Neuronal stem cell (in vitro differentiated cells): ENCODE data around the gene CHPF2.
A peak's percentile ranks its signal among the peaks of the same experiment; 100 is the strongest.

Experiments used
- DNase-seq: peaks from one replicate; pipeline ENCODE4 v3.0.0-alpha.2; 2013; ENCODE audit warnings: low spot score
- H2AFZ ChIP-seq: one replicate; pipeline ENCODE4 v1.6.1; 2013; ENCODE audit warnings: mild to moderate bottlenecking, low read length, inconsistent platforms
- H2AK5ac ChIP-seq: 2 replicates; pipeline ENCODE4 v1.6.1; 2013; ENCODE audit warnings: low read depth, mild to moderate bottlenecking, inconsistent platforms, low read length, moderate library complexity, mixed read lengths
- H2BK120ac ChIP-seq: 2 replicates; pipeline ENCODE4 v1.6.1; 2013; ENCODE audit warnings: low read depth, mild to moderate bottlenecking, inconsistent platforms, low read length, moderate library complexity, mixed read lengths
- H2BK12ac ChIP-seq: one replicate; pipeline ENCODE4 v1.6.1; 2013; ENCODE audit warnings: low read length, inconsistent platforms
- H2BK15ac ChIP-seq: 2 replicates; pipeline ENCODE4 v1.6.1; 2013; ENCODE audit warnings: mild to moderate bottlenecking, low read length, inconsistent platforms, mixed read lengths
- H2BK5ac ChIP-seq: one replicate; pipeline ENCODE4 v1.6.1; 2013; ENCODE audit warnings: inconsistent platforms, mild to moderate bottlenecking, low read length, moderate library complexity
- H3K14ac ChIP-seq: one replicate; pipeline ENCODE4 v1.6.1; 2013; ENCODE audit warnings: low read length, inconsistent platforms
- H3K18ac ChIP-seq: 2 replicates; pipeline ENCODE4 v1.6.1; 2013; ENCODE audit warnings: low read length, inconsistent platforms
- H3K23ac ChIP-seq: 2 replicates; pipeline ENCODE4 v1.6.1; 2013; ENCODE audit warnings: low read depth, mild to moderate bottlenecking, mixed read lengths, low read length, inconsistent platforms; ENCODE audit not compliant: poor library complexity
- H3K27ac ChIP-seq: replicated peaks from 3 replicates; pipeline ENCODE4 v1.5.1; 2013; ENCODE audit warnings: low read length, inconsistent platforms
- H3K27me3 ChIP-seq, 3 experiments: 2 replicates each; pipeline ENCODE4 v1.6.1; 2013; ENCODE audit warnings: low read length in 3 of 3, mild to moderate bottlenecking in 2 of 3, inconsistent platforms in 1 of 3, low read depth in 1 of 3, mixed read lengths in 1 of 3, moderate library complexity in 1 of 3; ENCODE audit not compliant: control insufficient read depth in 3 of 3, insufficient read depth in 3 of 3
- H3K36me3 ChIP-seq, 2 donors: replicated peaks in 1 of 2; 2 replicates each; pipeline ENCODE4 v1.6.1; 2013; ENCODE audit warnings: low read length in 2 of 2; ENCODE audit not compliant: control insufficient read depth in 2 of 2, insufficient read depth in 2 of 2
- H3K4ac ChIP-seq: 2 replicates; pipeline ENCODE4 v1.6.1; 2013; ENCODE audit warnings: inconsistent platforms, mild to moderate bottlenecking, low read length, moderate library complexity
- H3K4me1 ChIP-seq, 2 donors: 1 replicate in 1 of 2; 2 replicates in 1 of 2; pipeline ENCODE4 v1.6.1; 2013; ENCODE audit warnings: low read length in 2 of 2, low read depth in 1 of 2; ENCODE audit not compliant: control insufficient read depth in 2 of 2, insufficient read depth in 1 of 2
- H3K4me2 ChIP-seq: one replicate; pipeline ENCODE4 v1.6.1; 2013; ENCODE audit warnings: mild to moderate bottlenecking, low read length, inconsistent platforms; ENCODE audit not compliant: insufficient read depth, poor library complexity, severe bottlenecking
- H3K4me3 ChIP-seq, 2 donors: 2 replicates each; pipeline ENCODE4 v1.5.1; 2013; ENCODE audit warnings: low read length in 2 of 2, mild to moderate bottlenecking in 2 of 2, inconsistent platforms in 1 of 2, moderate library complexity in 1 of 2
- H3K79me1 ChIP-seq: one replicate; pipeline ENCODE4 v1.6.1; 2013; ENCODE audit warnings: low read depth, mild to moderate bottlenecking, inconsistent platforms, low read length, moderate library complexity
- H3K9ac ChIP-seq: one replicate; pipeline ENCODE4 v1.6.1; 2013; ENCODE audit warnings: mild to moderate bottlenecking, low read depth, low read length, inconsistent platforms; ENCODE audit not compliant: poor library complexity
- H3K9me3 ChIP-seq, 2 donors: replicated peaks in 1 of 2; 2 replicates each; pipeline versions ENCODE3 to v1.6.1; 2013; ENCODE audit warnings: low read length in 2 of 2, mild to moderate bottlenecking in 2 of 2, inconsistent platforms in 1 of 2, low read depth in 1 of 2, mixed read lengths in 1 of 2, moderate library complexity in 1 of 2; ENCODE audit not compliant: control insufficient read depth in 2 of 2, insufficient read depth in 1 of 2
- H4K8ac ChIP-seq: one replicate; pipeline ENCODE4 v1.6.1; 2013; ENCODE audit warnings: low read depth, mild to moderate bottlenecking, inconsistent platforms, low read length, moderate library complexity
- H4K91ac ChIP-seq: one replicate; pipeline ENCODE4 v1.6.1; 2013; ENCODE audit warnings: low read length, low read depth, mild to moderate bottlenecking, inconsistent platforms; ENCODE audit not compliant: poor library complexity
- WGBS, 2 donors: extraction: QIAGEN DNeasy Blood & Tissue Kit; methylation state at CpG; one replicate each; pipeline ENCODE4 v1.1.7; 2013; ENCODE audit warnings: missing lambda C conversion rate in 2 of 2, mixed read lengths in 1 of 2; ENCODE audit not compliant: insufficient read length in 2 of 2, insufficient replicate concordance in 1 of 2; ENCODE audit errors: extremely low coverage in 2 of 2; 5-methylcytosine and 5-hydroxymethylcytosine counted together

The CHPF2 gene

GRCh38 chr7:151192002-151192539 is 40.2 kb upstream of the CHPF2 start:
- peaks cover 1% of the 10 kb centered on the region for H3K79me1 ChIP-seq
- H3K23ac ChIP-seq = peak overlapping the region; percentile 2
- no peak overlapping the region for H3K18ac ChIP-seq
- no peaks in the 10 kb centered on the region for H3K9me3 ChIP-seq
- no peak overlapping the region for H4K91ac ChIP-seq
- no CpG with 5 or more reads among the region's 23 CpGs for WGBS, 2 donors
- H2BK12ac ChIP-seq = no peak overlapping the region
- H3K36me3 ChIP-seq = no peaks in the 10 kb centered on the region
- H3K4me2 ChIP-seq = no peak overlapping the region
- peaks cover 0 to 2% of the 10 kb centered on the region in 2 donors for H3K4me1 ChIP-seq
- no peak overlapping the region for H2BK5ac ChIP-seq
- H3K9ac ChIP-seq = no peak overlapping the region
- H3K27ac ChIP-seq = no peak overlapping the region
- peak overlapping the region; percentile 54 for H2AK5ac ChIP-seq
- H3K14ac ChIP-seq = no peak overlapping the region
- H3K4me3 ChIP-seq = no peak overlapping the region
- H2AFZ ChIP-seq = no peak overlapping the region
- H4K8ac ChIP-seq = no peak overlapping the region
- H3K4ac ChIP-seq = no peak overlapping the region
- H2BK15ac ChIP-seq = peak overlapping the region; percentile 10
- DNase-seq = no peak
- H3K27me3 ChIP-seq = peaks cover 0 to 90% (median 0%) of the 10 kb centered on the region in 3 experiments
- H2BK120ac ChIP-seq = no peak overlapping the region

- Histone ChIP-seq H3K9ac (peak overlapping the region; percentile 27), H3K36me3 (no peaks in the 10 kb centered on the region), H3K9me3 (no peaks in the 10 kb centered on the region), H3K4me2 (no peak overlapping the region), H4K8ac (no peak overlapping the region), H3K23ac (peak overlapping the region; percentile 14), H3K18ac (no peak overlapping the region), H2AFZ (no peak overlapping the region), H3K79me1 (no peaks in the 10 kb centered on the region), H2BK120ac (no peak overlapping the region), H2BK12ac (no peak overlapping the region), H3K4me1 (peaks cover 0 to 2% of the 10 kb centered on the region in 2 donors), H3K4me3 (no peak overlapping the region), H2AK5ac (peak overlapping the region; percentile 66), H2BK15ac (no peak overlapping the region), H4K91ac (no peak overlapping the region), H3K4ac (no peak overlapping the region), H3K27ac (no peak overlapping the region), H2BK5ac (no peak overlapping the region), H3K14ac (peak overlapping the region; percentile 67), H3K27me3 (peaks cover 0 to 91% (median 0%) of the 10 kb centered on the region in 3 experiments)
- DNase-seq = no peak
- no CpG with 5 or more reads among the region's 14 CpGs for WGBS, 2 donors
Measured at GRCh38 chr7:151193203-151193978, 38.9 kb upstream of the CHPF2 start.

- no peak overlapping the region for H3K14ac ChIP-seq
- H3K18ac ChIP-seq = no peak overlapping the region
- no peaks in the 10 kb centered on the region for H3K9me3 ChIP-seq
- peaks cover 0 to 90% (median 0%) of the 10 kb centered on the region in 3 experiments for H3K27me3 ChIP-seq
- peak overlapping the region; percentile 24 for H2BK15ac ChIP-seq
- H2BK5ac ChIP-seq = no peak overlapping the region
- H3K27ac ChIP-seq = no peak overlapping the region
- DNase-seq = no peak
- H2AK5ac ChIP-seq = peak overlapping the region; percentile 66
- no peak overlapping the region for H2AFZ ChIP-seq
- H3K36me3 ChIP-seq = no peaks in the 10 kb centered on the region
- WGBS, 2 donors = no CpG with 5 or more reads among the region's 7 CpGs
- H3K23ac ChIP-seq = no peak overlapping the region
- no peak overlapping the region for H4K91ac ChIP-seq
- H2BK12ac ChIP-seq = no peak overlapping the region
- no peak overlapping the region for H3K4me2 ChIP-seq
- H2BK120ac ChIP-seq = no peak overlapping the region
- H3K4ac ChIP-seq = no peak overlapping the region
- no peak overlapping the region for H3K9ac ChIP-seq
- H3K79me1 ChIP-seq = no peaks in the 10 kb centered on the region
- H3K4me3 ChIP-seq = no peak overlapping the region
- no peak overlapping the region for H4K8ac ChIP-seq
- H3K4me1 ChIP-seq = peaks cover 0 to 3% of the 10 kb centered on the region in 2 donors
Measured at GRCh38 chr7:151194188-151194587, 38.1 kb upstream of the CHPF2 start.

- Histone ChIP-seq H3K18ac (no peak overlapping the region), H2BK5ac (no peak overlapping the region), H3K4me3 (no peak overlapping the region), H3K79me1 (no peaks in the 10 kb centered on the region), H3K14ac (no peak overlapping the region), H4K91ac (no peak overlapping the region), H2BK15ac (no peak overlapping the region), H2AK5ac (no peak overlapping the region), H3K27ac (no peak overlapping the region), H3K27me3 (peaks cover 0 to 84% (median 0%) of the 10 kb centered on the region in 3 experiments), H3K23ac (no peak overlapping the region), H3K9me3 (no peaks in the 10 kb centered on the region), H3K9ac (no peak overlapping the region), H3K4me2 (no peak overlapping the region), H4K8ac (no peak overlapping the region), H2BK120ac (no peak overlapping the region), H3K36me3 (no peaks in the 10 kb centered on the region), H2AFZ (no peak overlapping the region), H3K4ac (no peak overlapping the region), H3K4me1 (peaks cover 2 to 13% of the 10 kb centered on the region in 2 donors), H2BK12ac (no peak overlapping the region)
- no CpG with 5 or more reads among the region's 19 CpGs for WGBS, 2 donors
- no peak for DNase-seq
Measured at GRCh38 chr7:151195616-151196450, 36.5 kb upstream of the CHPF2 start.
